Measurements from ENCODE around the gene DNAI1. TPM values are rescaled to one million over a fixed set of nuclear protein-coding genes. Genes with fewer than 3 reads are reported as not detected.
A peak's percentile ranks its signal among the peaks of the same experiment; 100 is the strongest.
"Not testable (repeated sequence)": the region's sequence is repeated elsewhere in the genome, so short reads cannot be mapped to it uniquely, and the experiment has no call there.

The DNAI1 gene
- total RNA-seq, 1 donor from 2014 or later: 0.52 TPM

- Histone ChIP-seq H3K4me1 (peaks cover 13% of the 10 kb centered on the region), H3K36me3 (no peaks in the 10 kb centered on the region), H3K79me2 (ENCODE audit: low read depth) (no peaks in the 10 kb centered on the region), H3F3A (ENCODE audit: low read depth) (peaks cover 6% of the 10 kb centered on the region), H3K9ac (peak within 1 kb of the TSS; percentile 90), H3K27me3 (peaks cover 39% of the 10 kb centered on the region), H3K4me2 (peak within 1 kb of the TSS; percentile 100), H3K4me3 (peak within 1 kb of the TSS; percentile 99), H3K9me3 (ENCODE audit: low read depth) (no peaks in the 10 kb centered on the region), H3K27ac (no peak within 1 kb of the TSS), H2AFZ (replicated peaks) (peak within 1 kb of the TSS; percentile 100), H4K20me1 (ENCODE audit: low read depth) (no peaks in the 10 kb centered on the region)
- Mint-ChIP-seq H3K4me1 (peaks cover 21% of the 10 kb centered on the region), H3K9me3 (no peaks in the 10 kb centered on the region), H3K36me3 (peaks cover 3% of the 10 kb centered on the region), H3K27ac (peak within 1 kb of the TSS; percentile 44), H3K4me3 (peak within 1 kb of the TSS; percentile 87), H3K27me3 (ENCODE audit: insufficient read depth, low read depth) (peaks cover 9% of the 10 kb centered on the region)
- no peak for TF ChIP-seq EZH2phosphoT487 (IDR thresholded peaks at IDR 0.05)
- DNase-seq (ENCODE audit: low spot score): peak; percentile 98
Observed at GRCh38 chr9:34522971-34523797, 64.6 kb downstream of the DNAI1 start, which contains the start of gene ENHO. Gene ENHO (minus strand): TSS chr9:34522990. CDS start chr9:34521695, 1,295 bp downstream.

- Histone ChIP-seq H3K36me3 (no peaks in the 10 kb centered on the region), H3K9ac (no peak overlapping the region), H3K27me3 (peaks cover 43% of the 10 kb centered on the region), H2AFZ (replicated peaks) (no peak overlapping the region), H4K20me1 (ENCODE audit: low read depth) (no peaks in the 10 kb centered on the region), H3K79me2 (ENCODE audit: low read depth) (no peaks in the 10 kb centered on the region), H3K4me2 (no peak overlapping the region), H3K9me3 (ENCODE audit: low read depth) (no peaks in the 10 kb centered on the region), H3K4me3 (no peak overlapping the region), H3K27ac (no peak overlapping the region), H3K4me1 (peaks cover 13% of the 10 kb centered on the region), H3F3A (ENCODE audit: low read depth) (peaks cover 6% of the 10 kb centered on the region)
- Mint-ChIP-seq H3K27ac (no peak overlapping the region), H3K4me1 (peaks cover 18% of the 10 kb centered on the region), H3K27me3 (ENCODE audit: insufficient read depth, low read depth) (peaks cover 9% of the 10 kb centered on the region), H3K4me3 (no peak overlapping the region), H3K9me3 (no peaks in the 10 kb centered on the region), H3K36me3 (peaks cover 3% of the 10 kb centered on the region)
- TF ChIP-seq CTCF (IDR thresholded peaks at IDR 0.05): no peak
- TF ChIP-seq EZH2phosphoT487 (IDR thresholded peaks at IDR 0.05): no peak
- TF ChIP-seq EZH2 (IDR thresholded peaks at IDR 0.05): no peak
- no peak for DNase-seq (ENCODE audit: low spot score)
Observed at GRCh38 chr9:34524349-34524748, 65.7 kb downstream of the DNAI1 start.

- Mint-ChIP-seq H3K4me3 (no peak overlapping the region), H3K9me3 (peaks cover 2% of the 10 kb centered on the region), H3K27me3 (ENCODE audit: insufficient read depth, low read depth) (peaks cover 14% of the 10 kb centered on the region), H3K4me1 (peaks cover 18% of the 10 kb centered on the region), H3K27ac (no peak overlapping the region), H3K36me3 (peaks cover 3% of the 10 kb centered on the region)
- peaks cover 13% of the 10 kb centered on the region for H3K4me1 ChIP-seq
- H3K4me3 ChIP-seq: no peak overlapping the region
- H3K4me2 ChIP-seq: no peak overlapping the region
- no peak overlapping the region for H3K9ac ChIP-seq
- H3F3A ChIP-seq (ENCODE audit: low read depth): peaks cover 6% of the 10 kb centered on the region
- no peak overlapping the region for H2AFZ ChIP-seq (replicated peaks)
- no peaks in the 10 kb centered on the region for H4K20me1 ChIP-seq (ENCODE audit: low read depth)
- DNase-seq (ENCODE audit: low spot score): no peak
- H3K27me3 ChIP-seq: peaks cover 52% of the 10 kb centered on the region
- H3K79me2 ChIP-seq (ENCODE audit: low read depth): no peaks in the 10 kb centered on the region
- no peak overlapping the region for H3K27ac ChIP-seq
- TF ChIP-seq CTCF (IDR thresholded peaks at IDR 0.05) (no peak), EZH2phosphoT487 (IDR thresholded peaks at IDR 0.05) (no peak), EZH2 (IDR thresholded peaks at IDR 0.05) (no peak)
- no peaks in the 10 kb centered on the region for H3K36me3 ChIP-seq
- no peaks in the 10 kb centered on the region for H3K9me3 ChIP-seq (ENCODE audit: low read depth)
Observed at GRCh38 chr9:34526026-34526425, 67.4 kb downstream of the DNAI1 start.

- Mint-ChIP-seq H3K9me3 (peaks cover 14% of the 10 kb centered on the region), H3K27me3 (ENCODE audit: insufficient read depth, low read depth) (peaks cover 16% of the 10 kb centered on the region)
- H3K4me2 ChIP-seq; H3K4me3 ChIP-seq; H3K27ac Mint-ChIP-seq; H3K36me3 ChIP-seq; H3K9ac ChIP-seq; H3K4me1 Mint-ChIP-seq; H3F3A ChIP-seq (ENCODE audit: low read depth); H3K79me2 ChIP-seq (ENCODE audit: low read depth); H3K36me3 Mint-ChIP-seq; H3K4me1 ChIP-seq; H3K27ac ChIP-seq; H3K4me3 Mint-ChIP-seq; H3K9me3 ChIP-seq (ENCODE audit: low read depth); H4K20me1 ChIP-seq (ENCODE audit: low read depth); H2AFZ ChIP-seq (replicated peaks); DNase-seq (ENCODE audit: low spot score): not testable (repeated sequence)
- peaks cover 25% of the 10 kb centered on the region for H3K27me3 ChIP-seq
Observed at GRCh38 chr9:34532041-34532440, 73.4 kb downstream of the DNAI1 start.
